Naive thymus-derived CD8-positive, alpha-beta T cell (primary cell): ENCODE data around the gene ABHD12. TPM values are rescaled to one million over a fixed set of nuclear protein-coding genes. Genes with fewer than 3 reads are reported as not detected.

ENCODE experiments used
- ATAC-seq, 2 donors: fragments of 150-1000 bp; cut with Tn5 transposase in 1 of 2; sonication (Bioruptor Pico), chemical (Tn5 transposase) in 1 of 2; 1 replicate in 1 of 2; 2 replicates in 1 of 2; pipeline ENCODE4 v1.10.0; 2021; ENCODE audit warnings: mild to moderate bottlenecking in 2 of 2, moderate library complexity in 2 of 2
- POLR2A ChIA-PET: fragments of 350-600 bp; sonication (Branson Sonifier 250); formaldehyde crosslinking; loops from one replicate; lab custom pipeline; 2021; ENCODE audit warnings: antibody characterized with exemption; lab: Charles Lee
- DNase-seq, 10 donors: peaks; one replicate each; pipeline versions ENCODE4 v3.0.0 to v3.0.0-alpha.2; 2020 to 2022
- H3K27ac Mint-ChIP-seq, 10 donors: one replicate each; pipeline ENCODE4 v1.8.0; 2020 to 2022; ENCODE audit warnings: mild to moderate bottlenecking in 10 of 10, mixed read lengths in 10 of 10, moderate library complexity in 4 of 10, inconsistent platforms in 1 of 10
- H3K27me3 Mint-ChIP-seq, 5 donors: one replicate each; pipeline ENCODE4 v1.8.0; 2021 to 2022; ENCODE audit warnings: mixed read lengths in 5 of 5
- H3K36me3 Mint-ChIP-seq, 3 donors: one replicate each; pipeline ENCODE4 v1.8.0; 2020 to 2022; ENCODE audit warnings: mixed read lengths in 3 of 3, mild to moderate bottlenecking in 2 of 3, inconsistent platforms in 1 of 3
- H3K4me1 Mint-ChIP-seq, 4 donors: one replicate each; pipeline ENCODE4 v1.8.0; 2021 to 2022; ENCODE audit warnings: mixed read lengths in 4 of 4
- H3K4me3 Mint-ChIP-seq, 10 donors: one replicate each; pipeline ENCODE4 v1.8.0; 2020 to 2022; ENCODE audit warnings: mild to moderate bottlenecking in 10 of 10, mixed read lengths in 10 of 10, moderate library complexity in 6 of 10, inconsistent platforms in 1 of 10
- H3K9me3 Mint-ChIP-seq, 9 donors: one replicate each; pipeline ENCODE4 v1.8.0; 2020 to 2022; ENCODE audit warnings: mixed read lengths in 9 of 9, mild to moderate bottlenecking in 3 of 9, inconsistent platforms in 1 of 9, moderate library complexity in 1 of 9
- polyA plus RNA-seq, 3 donors: library from polyadenylated mRNA; unstranded; fragments of 300-500 nt; fragmentation: Illumina TruSeq; gene quantifications; one replicate each; pipeline ENCODE4 v1.2.3, GENCODE V29; 2021
- total RNA-seq, 8 experiments: library from RNA in 2 of 8; stranded (reverse) in 2 of 8; gene quantifications; one replicate each; pipeline ENCODE4 v1.2.3 and lab custom pipeline; 2021 to 2026

Gene ABHD12
- total and polyA plus RNA-seq, 5 experiments from 2014 or later, result 20.8 to 28.9 (median 24.6) TPM

GRCh38 chr20:25306991-25307903 lies 83.4 kb downstream of the ABHD12 start:
- ATAC-seq, result no peak
- H3K36me3 Mint-ChIP-seq, result peaks cover 0 to 21% (median 3%) of the 10 kb centered on the region in 3 donors
- peak overlapping the region in 2 of 10 donors; percentile 46 to 72 for H3K27ac Mint-ChIP-seq
- peak in 1 of 10 donors; percentile 40 for DNase-seq
- peaks cover 6 to 26% (median 18%) of the 10 kb centered on the region in 4 donors for H3K4me1 Mint-ChIP-seq
- no peaks in the 10 kb centered on the region for H3K9me3 Mint-ChIP-seq
- POLR2A ChIA-PET, result interaction anchor here (0.6 kb wide), 1 partner anchor 20 kb away, joined by 3 read pairs; no protein-coding TSS in a partner anchor
- no peak overlapping the region for H3K4me3 Mint-ChIP-seq
- no peaks in the 10 kb centered on the region for H3K27me3 Mint-ChIP-seq

DNA sequence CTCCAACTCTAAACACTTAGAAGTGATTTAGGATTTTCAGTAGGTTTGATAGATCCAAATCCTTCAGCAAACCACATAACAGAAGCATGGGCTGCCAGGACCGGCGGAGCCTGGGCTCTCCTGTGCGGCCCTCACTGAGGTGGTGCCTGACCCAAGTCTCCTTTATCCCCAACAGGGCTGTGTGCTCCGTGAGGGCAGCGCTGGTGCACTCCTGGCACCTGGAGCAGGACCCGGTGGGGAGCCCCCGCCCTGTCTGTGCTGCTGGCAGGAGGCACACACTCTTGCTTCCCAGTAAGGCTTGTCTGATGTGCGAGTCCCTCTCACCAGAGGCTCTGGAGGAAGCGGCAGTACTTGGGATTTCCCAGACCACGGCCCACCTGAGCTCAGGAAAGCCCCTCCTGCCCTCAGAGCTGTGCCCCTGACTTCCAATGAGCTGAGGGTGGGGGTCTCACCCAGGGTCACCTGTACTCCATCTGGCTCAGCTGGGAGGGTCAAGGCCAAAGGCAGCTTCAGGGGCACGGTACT lies 86.5 kb downstream of the ABHD12 start:
- Mint-ChIP-seq H3K4me3 (no peak overlapping the region), H3K9me3 (no peaks in the 10 kb centered on the region), H3K36me3 (peaks cover 0 to 24% (median 2%) of the 10 kb centered on the region in 3 donors), H3K4me1 (peaks cover 0 to 4% (median 1%) of the 10 kb centered on the region in 4 donors), H3K27me3 (no peaks in the 10 kb centered on the region), H3K27ac (no peak overlapping the region)
- DNase-seq (peak in 1 of 10 donors; percentile 57), ATAC-seq (no peak)
- POLR2A ChIA-PET, result no interaction called here

DNA sequence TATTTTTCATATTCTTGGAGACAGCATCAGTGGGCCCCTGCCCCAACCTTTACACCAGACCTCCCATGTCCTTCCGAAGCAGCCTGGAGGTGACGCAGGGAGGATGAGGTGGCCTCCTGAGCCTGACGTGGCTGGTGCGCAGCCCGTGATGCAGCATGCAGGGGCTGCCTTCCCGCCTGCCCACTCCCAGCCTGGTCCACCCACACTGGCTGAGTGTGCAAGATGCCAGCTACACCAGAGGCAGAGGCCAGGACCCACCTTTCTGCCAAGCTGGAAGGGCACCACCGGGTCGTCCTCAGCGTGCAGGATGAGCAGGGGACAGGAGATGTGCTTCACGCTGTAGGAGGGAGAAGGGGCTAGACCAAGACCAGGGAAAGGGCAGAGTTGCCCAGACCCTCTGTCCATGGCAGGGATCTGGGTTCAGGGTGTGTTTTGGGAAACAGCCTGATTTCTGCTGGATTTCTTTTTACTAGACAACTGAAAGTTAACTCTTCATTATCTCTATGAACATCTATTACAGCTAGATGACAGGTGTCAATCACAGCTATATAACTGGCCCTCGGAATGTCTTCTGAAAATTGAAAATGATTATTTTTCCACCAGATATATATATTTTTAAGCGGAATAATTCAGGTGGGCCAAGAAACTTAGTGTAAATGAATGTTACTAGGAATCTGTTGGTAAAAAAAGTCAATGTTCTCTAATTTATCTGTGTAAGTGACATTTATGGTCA lies 87.2 kb downstream of the ABHD12 start:
- POLR2A ChIA-PET, result no interaction called here
- Mint-ChIP-seq H3K36me3 (peaks cover 0 to 30% (median 2%) of the 10 kb centered on the region in 3 donors), H3K4me3 (no peak overlapping the region), H3K27me3 (no peaks in the 10 kb centered on the region), H3K27ac (peak overlapping the region in 3 of 10 donors; percentile 9 to 74 (median 11)), H3K9me3 (no peaks in the 10 kb centered on the region), H3K4me1 (peaks cover 0 to 4% (median 0%) of the 10 kb centered on the region in 4 donors)
- peak in 1 of 10 donors; percentile 52 for DNase-seq
- no peak for ATAC-seq

- H3K9me3 Mint-ChIP-seq, result no peaks in the 10 kb centered on the region
- DNase-seq (peak in 1 of 10 donors; percentile 41), ATAC-seq (no peak)
- no peak overlapping the region for H3K4me3 Mint-ChIP-seq
- peaks cover 0 to 4% (median 0%) of the 10 kb centered on the region in 4 donors for H3K4me1 Mint-ChIP-seq
- peak overlapping the region in 4 of 10 donors; percentile 34 to 70 (median 58) for H3K27ac Mint-ChIP-seq
- no peaks in the 10 kb centered on the region for H3K27me3 Mint-ChIP-seq
- POLR2A ChIA-PET, result no interaction called here
- peaks cover 0 to 36% (median 2%) of the 10 kb centered on the region in 3 donors for H3K36me3 Mint-ChIP-seq
Measured at GRCh38 chr20:25302596-25302995, 88.0 kb downstream of the ABHD12 start.

- Mint-ChIP-seq H3K36me3 (peaks cover 0 to 39% (median 2%) of the 10 kb centered on the region in 3 donors), H3K9me3 (no peaks in the 10 kb centered on the region), H3K4me3 (no peak overlapping the region), H3K27ac (peak overlapping the region in 4 of 10 donors; percentile 6 to 79 (median 62)), H3K4me1 (peaks cover 0 to 6% (median 0%) of the 10 kb centered on the region in 4 donors), H3K27me3 (no peaks in the 10 kb centered on the region)
- DNase-seq (peak in 1 of 10 donors; percentile 62), ATAC-seq (no peak)
- POLR2A ChIA-PET, result no interaction called here
Measured at GRCh38 chr20:25301357-25301920, 89.2 kb downstream of the ABHD12 start.

GRCh38 chr20:25300496-25301170 lies 90.0 kb downstream of the ABHD12 start:
- H3K36me3 Mint-ChIP-seq, result peaks cover 0 to 37% (median 2%) of the 10 kb centered on the region in 3 donors
- peaks cover 0 to 12% (median 0%) of the 10 kb centered on the region in 4 donors for H3K4me1 Mint-ChIP-seq
- H3K9me3 Mint-ChIP-seq, result no peaks in the 10 kb centered on the region
- no peaks in the 10 kb centered on the region for H3K27me3 Mint-ChIP-seq
- DNase-seq, result peak in 1 of 10 donors; percentile 47
- POLR2A ChIA-PET, result no interaction called here
- H3K27ac Mint-ChIP-seq, result peak overlapping the region in 6 of 10 donors; percentile 18 to 79 (median 52)
- no peak for ATAC-seq
- H3K4me3 Mint-ChIP-seq, result no peak overlapping the region

DNA sequence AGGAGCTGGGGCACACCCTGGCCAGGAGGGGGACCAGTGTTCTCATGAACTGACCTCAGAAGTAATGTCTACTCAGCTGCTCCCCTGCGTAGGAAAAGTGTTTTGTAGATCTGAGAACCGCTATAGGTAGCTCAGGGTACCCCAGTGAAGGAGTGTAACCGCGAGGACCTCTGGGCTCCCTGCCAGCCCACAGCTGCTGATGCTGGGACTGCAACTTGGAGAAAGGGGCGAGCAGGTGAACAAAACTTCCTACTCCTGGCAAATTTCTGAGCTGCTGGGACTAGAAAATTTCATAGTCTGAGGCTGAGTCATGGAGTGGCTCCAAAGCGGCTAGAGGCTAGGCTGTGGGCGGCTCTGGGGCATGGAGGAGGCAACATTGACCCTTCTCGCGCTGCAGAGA lies 90.8 kb downstream of the ABHD12 start:
- no peak for ATAC-seq
- peak overlapping the region in 7 of 10 donors; percentile 24 to 86 (median 60) for H3K27ac Mint-ChIP-seq

GRCh38 chr20:25297141-25297905 lies 93.3 kb downstream of the ABHD12 start:
- no peaks in the 10 kb centered on the region for H3K27me3 Mint-ChIP-seq
- H3K4me3 Mint-ChIP-seq, result no peak overlapping the region
- no peak for DNase-seq
- H3K9me3 Mint-ChIP-seq, result no peaks in the 10 kb centered on the region
- no peak for ATAC-seq
- POLR2A ChIA-PET, result no interaction called here
- peaks cover 0 to 22% (median under 1%) of the 10 kb centered on the region in 4 donors for H3K4me1 Mint-ChIP-seq
- peaks cover 0 to 27% (median 2%) of the 10 kb centered on the region in 3 donors for H3K36me3 Mint-ChIP-seq
- H3K27ac Mint-ChIP-seq, result peak overlapping the region in 3 of 10 donors; percentile 22 to 66 (median 51)

More for the DNA sequence above, 90.8 kb downstream of the ABHD12 start:
- POLR2A ChIA-PET, result interaction anchor here (1.4 kb wide), 1 partner anchor 98 kb away, joined by 3 read pairs; no protein-coding TSS in a partner anchor
- Mint-ChIP-seq H3K4me3 (no peak overlapping the region), H3K9me3 (no peaks in the 10 kb centered on the region), H3K36me3 (peaks cover 0 to 35% (median 2%) of the 10 kb centered on the region in 3 donors), H3K4me1 (peaks cover 0 to 12% (median 0%) of the 10 kb centered on the region in 4 donors), H3K27me3 (no peaks in the 10 kb centered on the region)
- DNase-seq, result peak in 1 of 10 donors; percentile 30

- DNase-seq (peak in 7 of 10 donors; percentile 10 to 54 (median 30)), ATAC-seq (peak; percentile 40 to 55)
- H3K27me3 Mint-ChIP-seq, result no peaks in the 10 kb centered on the region
- peak overlapping the region in 7 of 10 donors; percentile 25 to 66 (median 57) for H3K27ac Mint-ChIP-seq
- no peaks in the 10 kb centered on the region for H3K9me3 Mint-ChIP-seq
- no peak overlapping the region for H3K4me3 Mint-ChIP-seq
- H3K36me3 Mint-ChIP-seq, result peaks cover 0 to 32% (median 5%) of the 10 kb centered on the region in 3 donors
- H3K4me1 Mint-ChIP-seq, result peaks cover 0 to 22% (median under 1%) of the 10 kb centered on the region in 4 donors
- POLR2A ChIA-PET, result interaction anchor here (1.1 kb wide), 1 partner anchor 99 kb away, joined by 3 read pairs; no protein-coding TSS in a partner anchor
Measured at GRCh38 chr20:25296094-25297093, 94.2 kb downstream of the ABHD12 start.
